GM19240 (cell line): Measurements from ENCODE around the gene SLC9A7.

Source experiments
- DNase-seq: peaks from one replicate; pipeline ENCODE4 v3.0.0; 2011; ENCODE audit warnings: low spot score; ENCODE audit not compliant: insufficient read length

Gene SLC9A7

DNA sequence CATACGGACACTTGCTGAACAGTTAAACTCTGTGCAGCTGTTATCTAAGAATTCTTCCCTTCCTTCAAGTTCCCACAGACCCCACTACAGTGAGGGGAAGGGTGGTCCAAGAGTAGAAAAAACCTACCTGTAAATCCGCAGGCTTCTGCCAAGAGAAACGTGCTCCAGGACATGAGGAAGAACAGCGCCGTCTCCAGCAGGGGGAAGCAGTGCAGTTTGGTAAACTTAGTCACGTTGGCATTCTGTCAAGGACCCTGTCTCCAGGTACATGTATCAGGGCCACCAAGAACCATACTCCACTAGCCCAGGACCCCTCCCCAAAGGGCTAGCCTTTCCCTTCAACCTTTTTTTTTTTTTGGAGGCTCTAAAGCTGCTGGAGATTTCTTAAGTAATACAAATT lies 105.4 kb downstream of the SLC9A7 start:
- no peak for DNase-seq

DNA sequence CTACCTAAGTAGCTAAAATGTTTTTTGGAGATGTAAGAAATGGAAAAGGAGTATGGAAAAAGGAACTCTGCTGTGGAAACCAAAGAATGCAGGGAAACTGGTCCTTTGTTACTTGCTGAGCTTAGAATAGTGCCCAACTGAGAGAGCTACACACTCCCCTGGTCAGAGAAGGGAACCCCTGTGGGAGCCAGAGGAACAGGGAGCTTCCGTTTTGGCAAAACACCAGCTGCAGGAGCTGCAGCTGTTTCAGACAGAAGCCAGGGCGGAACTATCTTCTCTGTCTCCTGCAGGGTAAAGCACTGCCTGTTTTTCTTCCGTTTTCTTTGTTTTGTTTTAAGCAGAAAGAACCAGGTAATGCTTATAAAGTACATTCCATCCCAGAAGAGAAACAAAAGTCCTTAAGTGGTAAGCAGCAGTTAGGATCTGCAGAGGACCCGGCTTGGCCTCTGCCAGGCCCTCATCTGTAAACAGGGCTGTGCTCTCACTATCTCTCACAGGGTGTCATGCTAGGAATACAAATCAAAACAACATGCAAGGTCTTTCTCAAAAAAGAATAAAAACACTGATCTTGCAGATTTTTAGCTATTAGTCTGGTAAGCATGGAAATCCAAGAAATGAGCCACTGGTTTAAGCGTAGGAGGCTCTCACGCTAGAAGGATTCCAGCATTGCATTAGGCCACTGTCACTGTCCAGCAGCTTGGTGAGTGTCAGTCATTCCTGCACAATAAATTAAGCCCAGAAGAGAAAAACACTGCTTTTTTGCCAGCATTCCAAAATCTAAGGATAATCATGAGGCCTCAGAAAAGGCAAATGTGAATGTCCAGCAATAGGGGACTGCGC lies 109.3 kb downstream of the SLC9A7 start:
- DNase-seq = no peak

DNA sequence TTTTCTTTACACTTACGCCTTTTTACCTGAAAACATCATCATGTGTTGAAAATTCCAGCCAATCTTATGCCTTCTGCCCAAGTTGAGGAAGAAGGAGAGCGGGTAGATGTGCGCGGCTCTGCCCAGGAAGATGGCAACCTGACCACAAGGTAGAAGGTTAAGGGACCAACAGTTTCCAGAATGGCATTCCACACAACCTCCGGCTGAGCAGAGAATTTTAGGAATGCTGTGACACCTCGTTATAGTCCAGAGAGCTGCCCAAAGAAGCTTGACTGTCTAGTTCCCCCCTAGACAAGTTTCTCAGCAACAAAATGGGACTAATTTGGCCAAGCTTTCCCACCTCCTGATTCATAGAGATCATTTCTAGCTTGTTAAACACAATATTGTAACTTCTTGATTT lies 110.3 kb downstream of the SLC9A7 start:
- no peak for DNase-seq

DNA sequence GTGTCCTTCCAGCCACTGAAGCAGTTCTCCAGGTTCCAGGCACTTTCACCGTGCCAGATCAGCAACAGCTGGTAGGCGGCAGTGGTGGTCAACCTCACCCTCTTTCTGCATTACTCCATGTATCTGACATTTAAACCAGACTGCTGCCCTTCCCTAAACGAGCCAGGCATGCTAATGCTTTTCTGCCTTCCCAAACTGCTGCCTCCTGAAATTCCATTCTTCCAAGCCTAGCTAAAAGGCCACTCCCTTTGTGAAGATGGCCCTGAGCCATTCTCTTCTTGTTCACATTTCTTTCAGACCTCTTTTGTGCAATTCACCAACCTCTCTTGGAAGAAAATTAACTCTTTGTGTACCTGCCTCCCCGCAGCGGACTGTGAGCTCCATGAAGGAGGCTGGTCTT lies 111.7 kb downstream of the SLC9A7 start:
- no peak for DNase-seq

DNA sequence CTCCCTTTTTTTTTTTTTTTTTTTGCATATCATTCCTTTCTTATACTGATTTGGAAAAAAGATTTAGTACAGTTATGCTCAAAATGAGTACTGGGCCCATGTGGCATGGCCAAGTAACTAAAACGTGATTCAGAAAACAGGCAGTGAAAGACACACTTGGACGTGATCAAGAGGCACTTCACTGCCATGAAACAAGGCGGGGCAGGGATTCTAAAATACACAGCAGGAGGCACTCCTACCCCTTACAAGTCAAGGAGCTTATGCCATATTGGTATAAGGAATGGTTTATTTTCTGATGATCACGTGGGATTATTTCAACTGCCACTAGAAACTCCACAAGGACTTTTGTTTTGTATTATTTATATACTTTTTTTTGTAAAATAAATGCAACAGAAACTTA lies 113.3 kb downstream of the SLC9A7 start:
- DNase-seq = no peak

DNA sequence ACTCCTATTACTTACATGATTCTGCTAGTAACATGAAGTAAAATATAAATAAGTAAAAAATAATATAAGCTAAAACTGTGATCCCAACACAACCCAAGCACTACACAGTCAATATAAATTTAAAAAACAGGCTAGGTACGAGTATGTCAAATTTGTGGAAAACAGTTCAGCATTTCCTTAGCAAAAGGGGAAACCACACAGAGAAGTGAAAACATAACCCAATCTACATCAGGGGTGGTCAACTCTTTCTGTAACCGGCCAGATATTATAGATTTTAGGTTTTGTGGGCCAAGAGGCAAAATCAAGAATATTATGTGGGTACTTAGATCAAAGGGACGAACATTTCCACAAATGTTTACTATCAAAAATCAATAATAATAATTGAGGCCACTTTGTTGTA lies 115.3 kb downstream of the SLC9A7 start:
- no peak for DNase-seq

DNA sequence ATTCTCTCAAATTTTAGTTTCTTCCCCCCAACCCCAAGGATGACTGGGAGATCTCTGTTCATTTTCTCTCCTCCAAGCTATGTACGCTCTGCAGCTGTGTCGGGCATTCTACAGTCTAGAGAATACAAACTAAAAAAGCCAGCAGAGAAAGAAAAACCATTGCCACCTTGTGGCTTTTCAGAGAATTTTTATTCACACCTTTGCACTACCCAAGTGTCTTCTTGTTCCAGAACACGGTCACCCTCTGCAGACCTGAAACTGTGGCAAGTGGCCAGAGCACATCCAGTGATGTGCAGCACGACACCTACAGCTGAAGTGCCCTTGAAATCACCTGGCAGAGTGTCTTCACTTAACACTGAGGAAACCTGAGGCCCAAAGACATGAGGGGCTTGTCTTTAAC lies 116.8 kb downstream of the SLC9A7 start:
- no peak for DNase-seq

DNA sequence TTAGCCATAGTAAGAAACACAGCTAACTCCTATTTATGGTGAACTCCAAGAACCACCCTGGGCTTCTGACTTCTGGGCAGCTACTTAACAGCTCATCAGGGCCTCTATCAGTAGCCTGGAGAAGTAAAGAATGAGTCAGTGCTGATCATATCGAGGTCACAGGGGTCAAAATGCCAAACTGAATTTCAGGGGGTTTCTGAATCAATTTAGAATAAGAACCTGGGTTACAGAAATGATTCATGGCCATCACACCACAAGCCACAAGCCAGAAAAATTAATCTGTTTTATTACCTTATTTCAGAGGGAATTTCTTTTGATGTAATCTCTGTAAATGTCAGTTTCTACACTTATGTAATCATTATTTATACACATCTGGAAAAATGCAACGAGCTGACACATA lies 121.0 kb downstream of the SLC9A7 start:
- DNase-seq = peak; percentile 14

DNA sequence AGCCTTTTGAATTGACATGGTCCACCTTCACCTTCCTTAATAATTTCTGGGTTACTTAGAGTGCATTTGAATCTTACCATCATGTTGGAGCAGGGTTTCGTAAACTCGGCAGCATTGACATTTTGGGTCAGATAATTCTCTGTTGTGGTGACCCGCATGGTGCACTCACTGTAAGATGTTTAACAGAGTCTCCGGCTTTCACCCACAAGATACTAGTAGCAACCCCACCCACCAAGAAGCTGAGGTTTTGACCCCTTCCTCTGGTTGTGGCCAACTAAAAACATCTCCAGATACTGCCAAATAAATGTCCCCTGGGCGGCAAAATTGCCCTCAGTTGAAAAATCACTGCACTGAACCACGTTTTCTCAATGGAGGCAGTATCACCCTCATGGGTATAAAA lies 122.7 kb downstream of the SLC9A7 start:
- no peak for DNase-seq

DNA sequence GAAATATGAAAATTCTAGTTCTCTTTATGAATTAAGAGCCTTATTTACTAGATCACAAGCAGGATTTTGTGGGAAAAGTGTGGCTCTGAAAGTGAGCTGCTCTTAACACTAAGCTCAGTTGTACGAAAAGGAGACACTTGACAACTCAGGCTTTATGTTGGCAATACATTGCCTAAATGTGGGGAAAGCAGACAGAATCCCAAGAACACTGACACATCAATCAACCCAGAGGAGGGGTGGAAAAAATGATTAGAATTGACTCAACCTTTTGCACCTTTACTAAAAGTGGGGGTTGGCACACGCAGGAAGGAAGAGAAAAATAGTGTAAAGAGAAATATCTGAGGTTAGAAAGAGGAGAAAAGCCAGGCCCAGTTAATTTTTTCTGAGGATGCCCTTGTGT lies 123.7 kb downstream of the SLC9A7 start:
- DNase-seq = no peak

DNA sequence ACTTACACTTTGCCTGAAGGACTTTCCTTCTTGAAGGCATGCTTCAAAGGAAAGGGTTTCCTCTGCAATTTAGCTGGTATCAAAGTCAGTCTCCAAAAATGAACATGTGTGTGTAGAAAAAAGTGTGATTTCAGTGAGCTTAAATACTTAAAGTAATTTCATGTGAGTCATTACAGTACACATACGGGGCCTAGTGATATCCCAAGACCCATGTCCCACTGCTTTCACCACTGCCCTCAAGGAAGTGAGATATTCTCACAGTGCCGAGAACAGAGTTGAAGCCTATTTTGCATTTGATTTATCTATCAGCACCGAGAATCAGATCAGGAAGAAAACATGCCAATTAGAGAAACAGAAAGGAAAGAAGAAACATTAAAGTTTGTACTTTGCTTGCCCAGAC lies 124.3 kb downstream of the SLC9A7 start:
- DNase-seq = no peak

DNA sequence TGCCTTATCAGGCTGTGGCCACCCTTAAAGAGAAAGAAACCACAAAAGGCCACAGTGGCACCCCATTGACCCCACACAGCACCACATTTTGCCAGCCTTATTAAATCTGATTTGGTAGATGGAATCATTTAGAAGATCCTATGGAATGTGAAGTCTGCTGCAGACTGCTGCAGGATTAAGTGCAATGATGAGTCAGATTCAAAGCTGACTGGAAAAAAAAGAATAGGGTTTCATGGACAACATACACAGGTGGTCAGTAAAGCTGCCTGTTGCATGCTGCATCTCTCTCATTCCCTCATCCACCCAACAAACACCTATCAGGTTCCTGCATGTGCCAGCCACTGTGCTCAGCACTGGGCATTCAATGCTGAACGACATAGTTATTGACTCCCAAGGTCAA lies 128.8 kb downstream of the SLC9A7 start:
- DNase-seq = no peak

DNA sequence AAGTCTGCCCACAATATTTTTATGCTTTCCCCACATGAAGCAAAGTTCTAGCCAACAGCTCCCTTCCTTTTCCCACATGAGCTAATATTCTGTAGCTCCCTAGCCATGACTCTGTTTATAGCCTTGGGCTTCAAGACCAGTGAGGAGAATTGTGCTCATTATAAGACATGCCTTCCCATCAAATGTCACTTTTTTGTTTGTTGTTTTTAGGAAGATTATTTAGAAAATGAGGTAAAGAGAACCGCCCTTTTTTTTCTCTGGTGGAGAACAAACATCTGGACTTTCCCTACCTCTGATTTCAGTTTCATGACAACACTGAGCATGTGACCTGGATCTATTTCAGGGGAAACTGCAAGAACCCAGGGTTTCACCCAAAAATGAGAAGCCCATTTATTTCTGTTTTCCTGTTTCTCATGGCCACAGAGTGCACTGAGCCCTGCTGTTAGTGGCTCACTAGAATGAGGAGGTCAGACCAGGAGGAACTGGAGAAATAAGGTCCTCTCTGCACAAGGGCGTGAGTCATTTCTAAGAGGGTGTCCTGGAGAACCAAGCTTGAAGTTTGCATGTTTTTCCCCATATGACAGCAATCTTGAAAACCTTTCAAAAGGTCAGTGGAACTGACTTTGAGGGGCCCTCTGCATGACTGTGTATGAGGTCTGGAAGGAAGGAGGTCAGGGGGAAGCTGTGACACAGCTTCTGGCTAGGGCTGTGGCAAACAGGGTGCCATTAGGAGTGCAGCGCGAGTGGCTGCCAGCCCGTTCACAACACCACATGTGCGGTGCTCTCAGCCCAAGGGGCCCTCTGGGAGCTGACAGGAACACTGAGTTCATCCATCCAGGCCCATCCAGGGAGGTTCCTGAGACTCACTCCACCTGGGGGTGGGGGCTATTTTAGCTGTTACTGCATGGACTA lies 130.2 kb downstream of the SLC9A7 start:
- peak; percentile 20 for DNase-seq

DNA sequence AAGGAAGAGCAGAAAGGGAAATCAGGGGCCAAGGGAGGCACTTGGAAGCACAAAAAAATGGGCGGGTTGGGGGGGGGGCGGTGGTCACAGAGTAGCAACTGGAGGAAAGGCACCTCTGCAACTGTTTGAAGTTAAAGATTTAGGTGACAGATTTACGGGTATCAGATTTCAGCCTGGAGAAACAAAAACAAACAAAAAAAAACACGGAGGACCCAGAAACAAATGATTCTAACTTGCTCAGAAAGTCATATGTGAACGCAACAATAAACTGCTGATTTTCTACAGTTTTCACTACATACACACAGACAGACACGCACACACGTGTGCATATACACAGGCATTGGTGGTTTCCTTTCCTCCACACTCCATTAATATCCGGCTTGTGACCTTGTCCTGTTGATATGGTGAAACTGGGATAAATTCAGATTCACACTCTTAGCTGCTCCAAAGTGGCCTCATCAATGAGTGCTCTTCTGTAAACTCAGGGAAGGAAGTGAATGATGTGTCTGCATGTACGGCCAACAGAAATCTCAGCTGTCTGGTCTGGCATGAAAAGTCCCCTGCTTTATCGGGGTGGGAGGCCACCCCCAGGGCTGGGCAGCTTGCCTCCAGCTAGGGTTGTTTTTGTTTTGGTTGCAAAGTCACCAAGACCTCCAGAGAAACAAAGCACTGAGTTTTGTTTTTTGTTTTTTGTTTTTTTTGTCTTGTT lies 131.1 kb downstream of the SLC9A7 start:
- no peak for DNase-seq

DNA sequence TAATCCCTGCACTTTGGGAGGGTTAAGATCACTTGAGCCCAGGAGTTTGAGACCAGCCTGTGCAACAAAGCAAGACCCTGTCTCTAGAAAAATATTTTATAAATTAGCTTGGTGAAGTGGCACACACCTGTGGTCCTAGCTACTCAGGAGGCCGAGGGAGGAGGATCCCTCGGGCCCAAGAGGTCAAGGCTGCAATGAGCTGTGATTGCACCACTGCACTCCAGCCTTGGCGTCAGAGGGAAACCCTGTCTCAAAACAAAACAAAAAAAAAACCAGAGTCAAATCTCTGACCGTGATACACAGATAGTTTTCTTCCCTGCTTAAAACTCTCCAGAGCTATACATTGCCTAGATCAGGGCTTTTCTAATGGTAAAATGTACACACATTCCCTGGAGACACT lies 131.9 kb downstream of the SLC9A7 start:
- no peak for DNase-seq

DNA sequence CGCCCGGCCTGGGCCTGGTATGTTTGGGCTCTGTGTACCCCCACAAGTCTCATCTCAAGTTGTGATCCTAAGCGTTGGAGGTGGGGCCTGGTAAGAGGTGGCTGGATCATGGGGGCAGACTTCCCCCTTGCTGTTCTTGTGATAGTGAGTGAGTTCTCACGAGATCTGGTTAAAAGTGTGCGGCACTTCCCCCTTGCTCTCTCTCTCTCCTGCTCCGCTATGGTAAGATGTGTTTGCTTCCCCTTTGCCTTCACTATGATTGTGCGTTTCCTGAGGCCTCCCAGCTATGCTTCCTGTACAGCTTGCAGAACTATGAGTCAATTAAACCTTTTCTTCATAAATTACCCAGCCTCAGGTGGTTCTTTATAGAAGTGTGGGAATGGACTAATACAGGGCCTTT lies 132.4 kb downstream of the SLC9A7 start:
- no peak for DNase-seq

DNA sequence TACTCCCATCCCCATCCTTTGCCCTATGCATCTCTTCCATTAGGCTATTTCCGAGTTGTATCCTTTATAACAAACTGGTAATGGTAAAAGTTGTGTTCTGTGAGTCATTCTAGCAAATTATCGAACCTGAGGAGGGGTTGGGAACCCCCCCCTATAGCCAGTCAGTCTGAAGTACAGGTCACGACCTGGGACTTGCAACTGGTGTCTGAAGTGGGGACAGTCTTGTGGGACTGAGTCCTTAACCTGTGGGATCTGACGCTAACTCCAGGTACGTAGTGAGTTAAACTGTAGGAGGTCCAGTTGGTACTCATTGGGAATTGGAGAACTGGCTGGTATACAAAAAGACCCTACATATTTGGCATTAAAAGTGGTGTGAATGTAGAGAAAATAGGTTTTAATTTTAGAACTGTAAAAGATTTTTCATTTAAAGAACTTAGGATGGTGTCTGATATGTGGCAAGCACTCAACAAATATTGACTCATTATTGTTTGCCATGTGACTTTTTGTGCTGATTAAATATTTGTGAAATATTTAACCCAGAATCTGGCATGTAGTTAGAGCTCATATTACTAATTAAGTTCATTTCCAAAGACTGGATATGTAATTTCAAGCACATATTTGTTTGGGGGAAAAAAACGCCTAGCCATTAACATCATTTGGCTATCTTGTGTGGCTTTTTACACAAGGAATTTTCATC lies 134.7 kb downstream of the SLC9A7 start:
- DNase-seq = no peak

DNA sequence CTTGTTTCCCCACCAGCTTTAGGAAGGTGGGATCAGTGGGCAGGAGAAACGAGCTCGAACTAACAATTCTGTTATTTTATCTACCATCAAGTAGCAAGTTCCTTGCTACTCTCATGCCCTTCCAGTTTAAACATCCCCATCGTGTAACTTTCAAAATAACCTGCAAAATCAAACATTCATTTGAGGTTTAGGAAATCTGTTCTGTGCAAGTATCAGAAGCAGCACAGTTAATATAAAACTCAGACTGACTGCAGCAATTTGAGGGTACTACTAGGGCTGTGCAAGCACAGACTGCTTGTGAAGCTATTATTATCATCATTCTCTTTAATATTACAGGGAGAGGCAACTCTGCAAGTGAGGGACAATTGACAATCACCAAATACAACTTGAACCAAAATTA lies 137.3 kb downstream of the SLC9A7 start:
- no peak for DNase-seq

DNA sequence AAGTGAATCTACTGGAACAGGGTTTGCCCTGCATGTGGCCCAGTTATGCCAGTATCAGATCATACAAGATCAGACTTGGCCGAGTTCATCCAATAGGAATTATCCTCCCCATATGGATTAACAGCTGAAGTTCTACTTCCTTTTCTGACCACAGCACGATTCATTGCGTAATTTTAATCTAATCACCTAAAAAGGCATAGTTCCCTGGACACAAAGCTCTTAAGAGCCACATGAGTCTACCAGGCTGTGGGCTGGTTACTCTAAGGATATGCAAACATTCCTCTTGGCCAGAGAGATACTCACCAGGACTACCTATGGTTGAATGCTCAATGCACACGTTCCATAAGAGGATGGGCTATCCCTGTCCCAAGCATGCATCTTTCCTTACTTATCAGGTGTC lies 138.4 kb downstream of the SLC9A7 start:
- no peak for DNase-seq

DNA sequence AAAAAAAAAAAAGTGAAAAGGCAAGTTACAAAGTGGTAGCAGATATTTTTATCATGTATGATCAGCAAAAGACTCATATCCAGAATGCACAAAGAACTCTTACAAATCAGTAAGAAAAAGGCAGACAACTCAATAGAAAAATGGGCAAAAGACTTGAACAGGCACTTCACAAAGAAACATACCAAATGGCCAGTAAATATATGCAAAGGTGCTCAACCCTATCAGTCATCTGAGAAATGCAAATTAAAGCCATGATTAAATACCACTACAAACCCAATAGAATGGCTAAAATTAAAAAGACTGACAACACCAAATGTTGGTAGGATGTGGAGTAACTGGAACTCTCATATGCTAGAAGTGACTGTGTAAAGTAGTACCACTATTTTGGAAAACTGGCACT lies 140.0 kb downstream of the SLC9A7 start:
- DNase-seq = no peak

DNA sequence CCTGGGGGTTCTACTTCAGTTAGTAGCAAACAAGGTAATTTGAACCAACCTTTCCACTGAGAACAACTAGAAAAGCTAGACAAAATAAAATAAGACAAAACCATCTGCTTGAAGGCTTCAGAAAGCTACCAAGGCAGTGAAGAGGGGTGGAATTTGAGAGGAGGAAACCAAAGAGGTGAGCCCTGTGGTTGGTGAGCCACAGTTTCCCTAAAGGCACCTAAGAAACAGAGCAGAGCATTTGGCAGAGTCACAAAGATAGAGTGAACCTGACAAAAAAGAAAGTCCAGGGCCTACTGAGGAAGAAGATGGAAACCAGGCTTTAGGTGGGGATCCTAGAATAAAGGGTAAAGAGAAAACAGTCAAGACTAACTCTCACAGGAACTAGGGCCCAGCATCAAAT lies 141.0 kb downstream of the SLC9A7 start:
- no peak for DNase-seq
